Stimulated activated CD8-positive, alpha-beta memory T cell treated with anti-CD3 and anti-CD28 coated beads, Interleukin-15, amount 100 ng/mL, for 1 hour (primary cell): ENCODE data around the gene CNGA4.

Experiments used
- DNase-seq: peaks from one replicate; pipeline ENCODE4 v3.0.0-alpha.2; 2020; ENCODE audit warnings: low read depth

CNGA4 gene

GRCh38 chr11:6238902-6239301 is at the start of gene CNGA4:
CNGA4 (plus strand) TSS chr11:6239089; CDS start chr11:6239207, 118 bp downstream.
- DNase-seq = no peak

GRCh38 chr11:6191742-6192141 is 47.1 kb upstream of the CNGA4 start:
- DNase-seq = no peak

GRCh38 chr11:6194065-6194581 is 44.8 kb upstream of the CNGA4 start:
- no peak for DNase-seq

- no peak for DNase-seq
Measured at GRCh38 chr11:6196396-6196795, 42.5 kb upstream of the CNGA4 start.

GRCh38 chr11:6197466-6198200 is 41.3 kb upstream of the CNGA4 start:
- no peak for DNase-seq

- DNase-seq = no peak
Measured at GRCh38 chr11:6199174-6199810, 39.6 kb upstream of the CNGA4 start, which contains the start of gene OR52W1. OR52W1 (plus strand) TSS chr11:6199224; CDS start chr11:6199224, 0 bp downstream.

- DNase-seq = no peak
Measured at GRCh38 chr11:6200975-6201374, 37.9 kb upstream of the CNGA4 start.

- no peak for DNase-seq
Measured at GRCh38 chr11:6201481-6201880, 37.4 kb upstream of the CNGA4 start.

GRCh38 chr11:6202041-6202440 is 36.8 kb upstream of the CNGA4 start:
- DNase-seq = no peak

- no peak for DNase-seq
Measured at GRCh38 chr11:6203327-6203726, 35.6 kb upstream of the CNGA4 start.

GRCh38 chr11:6204706-6205105 is 34.2 kb upstream of the CNGA4 start:
- no peak for DNase-seq

- no peak for DNase-seq
Measured at GRCh38 chr11:6205366-6205765, 33.5 kb upstream of the CNGA4 start, which contains the start of gene C11orf42. C11orf42 (plus strand) TSS chr11:6205557; CDS start chr11:6205616, 59 bp downstream.

GRCh38 chr11:6206456-6207180 is 32.3 kb upstream of the CNGA4 start:
- no peak for DNase-seq

- no peak for DNase-seq
Measured at GRCh38 chr11:6209801-6210200, 29.1 kb upstream of the CNGA4 start.

GRCh38 chr11:6210274-6210955 is 28.5 kb upstream of the CNGA4 start:
- no peak for DNase-seq

GRCh38 chr11:6214530-6214929 is 24.4 kb upstream of the CNGA4 start:
- DNase-seq = no peak

GRCh38 chr11:6216501-6216900 is 22.4 kb upstream of the CNGA4 start:
- no peak for DNase-seq

- no peak for DNase-seq
Measured at GRCh38 chr11:6217722-6218121, 21.2 kb upstream of the CNGA4 start.

GRCh38 chr11:6219359-6219758 is 19.5 kb upstream of the CNGA4 start:
- DNase-seq = no peak

- DNase-seq = no peak
Measured at GRCh38 chr11:6223854-6224253, 15.0 kb upstream of the CNGA4 start.

GRCh38 chr11:6224421-6224820 is 14.5 kb upstream of the CNGA4 start:
- DNase-seq = no peak

- no peak for DNase-seq
Measured at GRCh38 chr11:6225024-6225423, 13.9 kb upstream of the CNGA4 start.
